HCT116 (cell line): ENCODE measurements around the gene TMEM244. TPM values are rescaled to one million over a fixed set of nuclear protein-coding genes. Genes with fewer than 3 reads are reported as not detected.

Experiments
- ATAC-seq: fragments of 200-7000 bp; cut with Tn5 transposase; 2 replicates; pipeline ENCODE4 v1.9.1; 2020; ENCODE audit warnings: mild to moderate bottlenecking, moderate library complexity
- BruUV-seq: library from RNA; stranded (reverse); fragments of 400-500 nt; replicated peaks from 2 replicates; lab custom pipeline; 2021; lab: Mats Ljungman, UMichigan
- CTCF ChIA-PET: fragments of 300-600 bp; sonication (Branson Sonifier 250); formaldehyde crosslinking; loops from one replicate; lab custom pipeline; 2021; ENCODE audit warnings: antibody characterized with exemption; lab: Charles Lee
- POLR2A ChIA-PET: fragments of 300-600, 350-600 bp; sonication (Branson Sonifier 250); formaldehyde crosslinking; loops from one replicate; lab custom pipeline; 2021; ENCODE audit warnings: antibody characterized with exemption; lab: Charles Lee
- RAD21 ChIA-PET, 2 experiments: fragments of 300-600 bp; sonication (Branson Sonifier 250); formaldehyde crosslinking; loops; one replicate each; lab custom pipeline; 2023; ENCODE audit warnings: low total read pairs in 2 of 2; ENCODE audit not compliant: uncharacterized antibody in 2 of 2, unreplicated experiment in 2 of 2, low non-redundant PET in 1 of 2; lab: Charles Lee
- DNase-seq: peaks from one replicate; pipeline ENCODE4 v3.0.0-alpha.2; 2010; ENCODE audit warnings: low read depth, low spot score
- H2AFZ ChIP-seq: fragments of 200-600 bp; shearing (Covaris generic), sonication (generic); 2 replicates; pipeline ENCODE4 v1.6.1; 2017; ENCODE audit warnings: low read depth, mixed run types, mixed read lengths, antibody characterized with exemption, low read length; ENCODE audit not compliant: poor library complexity, severe bottlenecking
- H3K27ac ChIP-seq: 2 replicates; pipeline ENCODE4 v1.5.1; 2012; ENCODE audit warnings: low read depth, low read length
- H3K27me3 ChIP-seq: fragments of 200-600 bp; sonication (generic); 2 replicates; pipeline ENCODE4 v1.6.1; 2016; ENCODE audit warnings: mixed run types, low read length, mixed read lengths; ENCODE audit not compliant: insufficient read depth
- H3K36me3 ChIP-seq, 2 experiments: fragments of 200-500 bp in 1 of 2; fragments of 200-600 bp in 1 of 2; sonication (Bioruptor generic) in 1 of 2; sonication (generic) in 1 of 2; 2 replicates each; pipeline versions ENCODE4 v1.5.1 to v1.6.1; 2014 to 2016; ENCODE audit warnings: low read length in 2 of 2, inconsistent platforms in 1 of 2, mixed read lengths in 1 of 2, mixed run types in 1 of 2; ENCODE audit not compliant: insufficient read depth in 2 of 2, control insufficient read depth in 1 of 2
- H3K4me1 ChIP-seq, 2 experiments: fragments of 200-600 bp in 1 of 2; sonication (generic) in 1 of 2; 2 replicates each; pipeline versions ENCODE4 v1.5.1 to v1.6.1; 2012 to 2017; ENCODE audit warnings: low read length in 2 of 2, inconsistent platforms in 1 of 2, mild to moderate bottlenecking in 1 of 2, mixed read lengths in 1 of 2, mixed run types in 1 of 2, moderate library complexity in 1 of 2; ENCODE audit not compliant: insufficient read depth in 2 of 2, control insufficient read depth in 1 of 2
- H3K4me2 ChIP-seq: fragments of 200-600 bp; sonication (generic); 2 replicates; pipeline ENCODE4 v1.6.1; 2017; ENCODE audit warnings: mixed run types, low read length, mixed read lengths
- H3K4me3 ChIP-seq, 2 experiments: fragments of 200-600 bp in 1 of 2; sonication (generic) in 1 of 2; replicated peaks in 1 of 2; 2 replicates each; pipeline ENCODE4 v1.5.1; 2011 to 2016; ENCODE audit warnings: low read length in 2 of 2, control low read depth in 1 of 2, low read depth in 1 of 2, mild to moderate bottlenecking in 1 of 2, mixed read lengths in 1 of 2, mixed run types in 1 of 2
- H3K79me2 ChIP-seq: fragments of 200-600 bp; sonication (generic); 2 replicates; pipeline ENCODE4 v1.6.1; 2017; ENCODE audit warnings: mild to moderate bottlenecking, mixed run types, low read length, moderate library complexity, mixed read lengths; ENCODE audit not compliant: insufficient read depth
- H3K9ac ChIP-seq: fragments of 200-600 bp; sonication (generic); 2 replicates; pipeline ENCODE4 v1.6.1; 2016; ENCODE audit warnings: low read length, mixed read lengths
- H3K9me2 ChIP-seq: fragments of 200-600 bp; sonication (generic), shearing (Covaris generic); 2 replicates; pipeline ENCODE4 v1.6.1; 2017; ENCODE audit warnings: mixed run types, mild to moderate bottlenecking, moderate library complexity; ENCODE audit not compliant: insufficient read depth
- H3K9me3 ChIP-seq, 2 experiments: fragments of 200-500 bp in 1 of 2; fragments of 200-600 bp in 1 of 2; sonication (Bioruptor generic) in 1 of 2; sonication (generic) in 1 of 2; 2 replicates each; pipeline ENCODE4 v1.6.1; 2014 to 2017; ENCODE audit warnings: low read length in 2 of 2, mixed read lengths in 2 of 2, inconsistent platforms in 1 of 2, low read depth in 1 of 2, mild to moderate bottlenecking in 1 of 2, mixed run types in 1 of 2, moderate library complexity in 1 of 2; ENCODE audit not compliant: control insufficient read depth in 1 of 2, insufficient read depth in 1 of 2
- H4K20me1 ChIP-seq: fragments of 200-600 bp; sonication (generic), shearing (Covaris generic); 2 replicates; pipeline ENCODE4 v1.6.1; 2017; ENCODE audit warnings: mixed run types, mild to moderate bottlenecking, moderate library complexity; ENCODE audit not compliant: insufficient read depth
- CBX3 ChIP-seq: IDR thresholded peaks from 2 replicates; pipeline ENCODE4 v1.6.1; 2012; ENCODE audit warnings: low read depth
- CEBPB ChIP-seq: IDR thresholded peaks from 2 replicates; pipeline ENCODE4 v1.6.1; 2012; ENCODE audit warnings: low read depth
- ELF1 ChIP-seq: IDR thresholded peaks from 2 replicates; pipeline ENCODE4 v1.6.1; 2012; ENCODE audit warnings: low read depth, borderline replicate concordance
- EZH2phosphoT487 ChIP-seq: fragments of 200-600 bp; IDR thresholded peaks from 2 replicates; pipeline ENCODE4 v1.6.1; 2018; ENCODE audit warnings: antibody characterized with exemption, borderline replicate concordance
- FOSL1 ChIP-seq: IDR thresholded peaks from 2 replicates; pipeline ENCODE4 v1.6.1; 2012; ENCODE audit warnings: low read depth
- JUND ChIP-seq: IDR thresholded peaks from 2 replicates; pipeline ENCODE4 v1.6.1; 2012
- POLR2A ChIP-seq: IDR thresholded peaks from 2 replicates; pipeline ENCODE4 v1.7.0; 2011; ENCODE audit warnings: borderline replicate concordance; ENCODE audit not compliant: insufficient read depth, insufficient read length; ENCODE audit errors: extremely low read depth
- RAD21 ChIP-seq: IDR thresholded peaks from 2 replicates; pipeline ENCODE4 v1.6.1; 2012; ENCODE audit warnings: low read depth, mild to moderate bottlenecking
- TCF7L2 ChIP-seq: IDR thresholded peaks from 2 replicates; pipeline ENCODE4 v1.7.0; 2011; ENCODE audit warnings: borderline replicate concordance, inconsistent platforms; ENCODE audit not compliant: insufficient read depth, insufficient read length; ENCODE audit errors: extremely low read depth
- YY1 ChIP-seq: IDR thresholded peaks from 2 replicates; pipeline ENCODE4 v1.6.1; 2011; ENCODE audit warnings: low read length, low read depth, moderate library complexity, mild to moderate bottlenecking; ENCODE audit not compliant: insufficient replicate concordance; ENCODE audit errors: extremely low read depth
- ZFX ChIP-seq: fragments of 450-650 bp; IDR thresholded peaks from 2 replicates; pipeline ENCODE4 v1.6.1; 2017
- intact Hi-C: fragments of 100-400 bp; cut with micrococcal nuclease; formaldehyde crosslinking; loops from 2 replicates; pipeline ENCODE4 v1.10.0; 2022
- total RNA-seq: library from RNA; stranded (reverse); gene quantifications from one replicate; pipeline ENCODE4 v1.2.1, GENCODE V29; 2021; ENCODE audit not compliant: unreplicated experiment
- TF ChIP-seq, protein P1 (sequence below): IDR thresholded peaks from 2 replicates; pipeline ENCODE4 v1.6.1; 2011; ENCODE audit warnings: mild to moderate bottlenecking, low read length, moderate library complexity; ENCODE audit not compliant: insufficient replicate concordance; ENCODE audit errors: extremely low read depth
- TF ChIP-seq, protein P2 (sequence below): IDR thresholded peaks from 2 replicates; pipeline ENCODE4 v1.6.1; 2012

The TMEM244 gene
- total RNA-seq, 1 experiment from 2014 or later, result not detected

- TF ChIP-seq ZFX, result no peak
- no peak for TF ChIP-seq POLR2A
- TF ChIP-seq, protein P1, sequence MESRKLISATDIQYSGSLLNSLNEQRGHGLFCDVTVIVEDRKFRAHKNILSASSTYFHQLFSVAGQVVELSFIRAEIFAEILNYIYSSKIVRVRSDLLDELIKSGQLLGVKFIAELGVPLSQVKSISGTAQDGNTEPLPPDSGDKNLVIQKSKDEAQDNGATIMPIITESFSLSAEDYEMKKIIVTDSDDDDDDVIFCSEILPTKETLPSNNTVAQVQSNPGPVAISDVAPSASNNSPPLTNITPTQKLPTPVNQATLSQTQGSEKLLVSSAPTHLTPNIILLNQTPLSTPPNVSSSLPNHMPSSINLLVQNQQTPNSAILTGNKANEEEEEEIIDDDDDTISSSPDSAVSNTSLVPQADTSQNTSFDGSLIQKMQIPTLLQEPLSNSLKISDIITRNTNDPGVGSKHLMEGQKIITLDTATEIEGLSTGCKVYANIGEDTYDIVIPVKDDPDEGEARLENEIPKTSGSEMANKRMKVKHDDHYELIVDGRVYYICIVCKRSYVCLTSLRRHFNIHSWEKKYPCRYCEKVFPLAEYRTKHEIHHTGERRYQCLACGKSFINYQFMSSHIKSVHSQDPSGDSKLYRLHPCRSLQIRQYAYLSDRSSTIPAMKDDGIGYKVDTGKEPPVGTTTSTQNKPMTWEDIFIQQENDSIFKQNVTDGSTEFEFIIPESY, result no peak
- TF ChIP-seq EZH2phosphoT487, result no peak
- no peak for TF ChIP-seq JUND
- TF ChIP-seq TCF7L2, result no peak
- TF ChIP-seq, all 23 proteins: peak for 0
Observed at GRCh38 chr6:129859524-129859923, 1.6 kb downstream of the TMEM244 start (continued).

DNA sequence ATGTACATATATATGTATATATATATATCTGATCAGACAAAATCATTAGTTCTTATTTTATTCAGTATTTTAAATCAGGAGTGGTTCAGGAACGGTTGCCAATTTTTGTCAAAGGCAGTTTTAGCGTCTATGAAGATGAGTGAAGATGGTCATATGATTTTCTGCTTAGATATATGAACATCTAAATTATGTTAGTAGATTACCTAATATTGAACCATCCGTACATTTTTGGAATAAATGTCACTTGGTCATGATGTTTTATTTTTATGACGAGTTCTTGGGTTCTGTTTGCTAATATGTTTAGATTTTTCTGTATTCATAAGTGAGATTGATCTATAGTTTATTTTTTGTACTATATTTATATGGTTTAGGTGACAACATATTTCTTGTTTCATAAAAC, 3.3 kb downstream of the TMEM244 start:
- DNase-seq, result no peak
- no peak overlapping the region for H2AFZ ChIP-seq
- H3K4me2 ChIP-seq, result no peak overlapping the region
- H3K36me3 ChIP-seq, result no peaks in the 10 kb centered on the region
- H3K9me2 ChIP-seq, result no peaks in the 10 kb centered on the region
- H3K4me1 ChIP-seq, result peaks cover 26 to 32% of the 10 kb centered on the region in 2 experiments
- no peaks in the 10 kb centered on the region; a peak in 1 of 4 replicates for H3K9me3 ChIP-seq
- no peak for ATAC-seq
- no TSS peak for BruUV-seq
- no peak overlapping the region for H3K27ac ChIP-seq
- ChIA-PET CTCF (no interaction called here), RAD21 (no interaction called here), POLR2A (no interaction called here)
- no peaks in the 10 kb centered on the region for H3K79me2 ChIP-seq
- intact Hi-C loops, result no loop called here
- H4K20me1 ChIP-seq, result no peaks in the 10 kb centered on the region
- no peak overlapping the region for H3K9ac ChIP-seq
- H3K4me3 ChIP-seq, result no peak overlapping the region
- TF ChIP-seq, protein P1, result no peak
- no peak for TF ChIP-seq POLR2A
- TF ChIP-seq YY1, result no peak
- no peak for TF ChIP-seq CBX3
- TF ChIP-seq, protein P2, sequence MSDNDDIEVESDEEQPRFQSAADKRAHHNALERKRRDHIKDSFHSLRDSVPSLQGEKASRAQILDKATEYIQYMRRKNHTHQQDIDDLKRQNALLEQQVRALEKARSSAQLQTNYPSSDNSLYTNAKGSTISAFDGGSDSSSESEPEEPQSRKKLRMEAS, result no peak
- no peak for TF ChIP-seq RAD21
- TF ChIP-seq FOSL1, result no peak
- TF ChIP-seq JUND, result no peak
- no peak for TF ChIP-seq CEBPB
- TF ChIP-seq ELF1, result no peak
- TF ChIP-seq TCF7L2, result no peak
- no peak for TF ChIP-seq EZH2phosphoT487
- no peaks in the 10 kb centered on the region for H3K27me3 ChIP-seq
